Thoracic aorta (tissue), 2 donors: ENCODE data around the gene LRP1B. TPM values are rescaled to one million over a fixed set of nuclear protein-coding genes. Genes with fewer than 3 reads are reported as not detected.

Experiments
- ATAC-seq: fragments of 150-250 bp; one replicate; pipeline ENCODE4 v1.8.0; 2017; ENCODE audit warnings: low read depth; ENCODE audit not compliant: insufficient number of reproducible peaks, low FRiP score
- DNase-seq: peaks from one replicate; pipeline ENCODE4 v3.0.0-alpha.2; 2020; ENCODE audit warnings: low spot score
- H3K27ac ChIP-seq, 2 donors: fragments of 200-600 bp; sonication (generic); 1 replicate in 1 of 2; 2 replicates in 1 of 2; pipeline ENCODE4 v1.5.1; 2016; ENCODE audit warnings: mild to moderate bottlenecking in 2 of 2, moderate library complexity in 2 of 2
- H3K27me3 ChIP-seq: fragments of 200-600 bp; sonication (generic); replicated peaks from 2 replicates; pipeline ENCODE4 v1.6.0; 2016; ENCODE audit warnings: mild to moderate bottlenecking; ENCODE audit not compliant: insufficient read depth
- H3K36me3 ChIP-seq: fragments of 200-600 bp; sonication (generic); one replicate; pipeline ENCODE4 v1.5.1; 2016
- H3K4me1 ChIP-seq, 2 donors: fragments of 200-600 bp; sonication (generic); 1 replicate in 1 of 2; 2 replicates in 1 of 2; pipeline versions ENCODE4 v1.5.1 to v1.6.0; 2016; ENCODE audit warnings: low read depth in 2 of 2, mild to moderate bottlenecking in 1 of 2; ENCODE audit not compliant: control insufficient read depth in 1 of 2
- H3K4me3 ChIP-seq: fragments of 200-600 bp; sonication (generic); 2 replicates; pipeline ENCODE4 v1.5.1; 2016; ENCODE audit warnings: mild to moderate bottlenecking
- H3K9me3 ChIP-seq: fragments of 200-600 bp; sonication (generic); 2 replicates; pipeline ENCODE4 v1.5.1; 2016
- total RNA-seq, 2 donors: library from RNA; depleted of rRNA; stranded (reverse); fragments of >200 nt; gene quantifications; one replicate each; pipeline versions ENCODE4 v1.1.0 to v1.2.3, GENCODE V29; 2016
- TF ChIP-seq, protein P1 (sequence below): fragments of 200-600 bp; sonication (generic); IDR thresholded peaks from one replicate; pipeline ENCODE4 v1.5.1; 2019; ENCODE audit warnings: antibody characterized with exemption

LRP1B gene
- total RNA-seq, 2 donors from 2014 or later = 0.27 to 0.28 TPM

DNA sequence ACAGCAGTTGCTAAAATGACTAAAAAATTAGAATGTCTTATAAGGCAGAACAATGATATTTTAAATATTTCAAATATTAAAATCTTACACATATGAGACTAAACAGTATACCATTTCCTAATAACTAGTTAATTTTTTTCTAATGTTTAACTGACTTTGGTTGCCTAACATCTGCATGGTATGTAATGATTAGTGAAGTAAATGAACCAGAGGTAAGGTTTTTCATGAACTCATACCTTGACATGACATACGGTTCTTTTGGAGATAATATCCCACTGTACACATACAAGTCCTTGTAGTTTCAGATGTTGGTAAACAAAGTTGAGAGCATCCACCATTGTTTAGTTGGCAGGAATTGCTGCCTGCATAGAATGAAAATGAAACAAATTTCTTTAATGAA is 1360.2 kb downstream of the LRP1B start:
- no peak for DNase-seq
- Histone ChIP-seq H3K4me3 (no peak overlapping the region), H3K27me3 (no peaks in the 10 kb centered on the region), H3K36me3 (no peaks in the 10 kb centered on the region), H3K9me3 (no peaks in the 10 kb centered on the region), H3K27ac (no peak overlapping the region), H3K4me1 (no peaks in the 10 kb centered on the region)
- TF ChIP-seq, protein P1, sequence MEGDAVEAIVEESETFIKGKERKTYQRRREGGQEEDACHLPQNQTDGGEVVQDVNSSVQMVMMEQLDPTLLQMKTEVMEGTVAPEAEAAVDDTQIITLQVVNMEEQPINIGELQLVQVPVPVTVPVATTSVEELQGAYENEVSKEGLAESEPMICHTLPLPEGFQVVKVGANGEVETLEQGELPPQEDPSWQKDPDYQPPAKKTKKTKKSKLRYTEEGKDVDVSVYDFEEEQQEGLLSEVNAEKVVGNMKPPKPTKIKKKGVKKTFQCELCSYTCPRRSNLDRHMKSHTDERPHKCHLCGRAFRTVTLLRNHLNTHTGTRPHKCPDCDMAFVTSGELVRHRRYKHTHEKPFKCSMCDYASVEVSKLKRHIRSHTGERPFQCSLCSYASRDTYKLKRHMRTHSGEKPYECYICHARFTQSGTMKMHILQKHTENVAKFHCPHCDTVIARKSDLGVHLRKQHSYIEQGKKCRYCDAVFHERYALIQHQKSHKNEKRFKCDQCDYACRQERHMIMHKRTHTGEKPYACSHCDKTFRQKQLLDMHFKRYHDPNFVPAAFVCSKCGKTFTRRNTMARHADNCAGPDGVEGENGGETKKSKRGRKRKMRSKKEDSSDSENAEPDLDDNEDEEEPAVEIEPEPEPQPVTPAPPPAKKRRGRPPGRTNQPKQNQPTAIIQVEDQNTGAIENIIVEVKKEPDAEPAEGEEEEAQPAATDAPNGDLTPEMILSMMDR = no peak
- ATAC-seq = no peak

DNA sequence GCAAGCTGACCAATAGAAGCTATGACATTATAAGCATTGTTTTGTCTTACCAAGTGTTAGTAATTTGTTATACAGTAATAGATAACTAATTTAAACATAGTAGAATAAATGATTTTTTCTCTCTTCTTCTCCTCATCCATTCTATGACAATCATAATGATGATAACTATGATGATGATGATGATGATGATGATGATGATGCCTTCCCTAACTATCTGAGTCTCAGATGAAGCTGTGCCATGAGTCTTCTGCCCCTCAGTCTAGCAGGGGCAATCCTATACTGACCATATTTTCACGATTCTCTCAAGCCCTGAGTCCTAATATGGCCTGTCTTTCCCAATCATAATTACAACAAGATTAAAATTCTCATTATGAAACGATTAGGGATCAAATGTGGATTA is 1369.0 kb downstream of the LRP1B start:
- Histone ChIP-seq H3K4me3 (no peak overlapping the region), H3K4me1 (no peaks in the 10 kb centered on the region), H3K9me3 (no peaks in the 10 kb centered on the region), H3K27ac (no peak overlapping the region), H3K27me3 (no peaks in the 10 kb centered on the region), H3K36me3 (no peaks in the 10 kb centered on the region)
- ATAC-seq (no peak), DNase-seq (no peak)
- TF ChIP-seq, protein P1 = no peak

DNA sequence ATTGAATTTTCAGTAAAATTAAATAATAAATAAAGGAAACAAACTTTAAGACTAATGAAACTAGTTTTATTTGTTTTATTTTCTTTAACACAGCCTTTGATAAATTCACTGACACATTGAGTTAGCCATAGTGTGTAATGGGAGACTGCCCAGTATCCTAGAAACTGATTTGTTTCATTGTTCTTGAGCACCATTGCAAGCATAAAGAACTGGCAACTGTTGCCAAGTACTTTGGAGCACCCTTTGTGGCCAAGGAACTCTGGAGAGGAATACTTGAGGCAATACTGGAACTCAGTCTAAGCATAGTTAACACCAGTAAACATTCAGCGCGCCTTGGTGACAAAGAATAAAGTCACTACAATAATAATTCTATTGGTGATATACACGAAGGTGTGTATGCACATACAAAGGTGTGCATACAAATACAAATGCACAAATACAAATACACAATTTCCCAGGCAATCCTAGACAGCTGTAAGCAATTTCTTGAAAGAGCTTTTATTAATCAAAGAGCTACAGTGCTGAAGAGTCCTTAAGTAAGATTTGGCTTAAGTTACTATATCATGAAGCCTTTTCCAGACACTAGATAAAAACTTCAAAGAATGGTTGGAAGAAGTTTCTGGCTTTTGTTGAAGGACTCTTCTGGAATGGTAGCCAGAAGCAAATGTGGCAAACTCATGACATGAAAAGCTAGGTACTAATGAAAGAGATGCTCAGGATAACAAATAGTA is 1371.2 kb downstream of the LRP1B start:
- no peaks in the 10 kb centered on the region for H3K9me3 ChIP-seq
- no peak overlapping the region for H3K4me3 ChIP-seq
- ATAC-seq (no peak), DNase-seq (no peak)
- H3K36me3 ChIP-seq = no peaks in the 10 kb centered on the region
- TF ChIP-seq, protein P1 = no peak
- no peaks in the 10 kb centered on the region for H3K4me1 ChIP-seq
- no peak overlapping the region for H3K27ac ChIP-seq
- H3K27me3 ChIP-seq = no peaks in the 10 kb centered on the region

DNA sequence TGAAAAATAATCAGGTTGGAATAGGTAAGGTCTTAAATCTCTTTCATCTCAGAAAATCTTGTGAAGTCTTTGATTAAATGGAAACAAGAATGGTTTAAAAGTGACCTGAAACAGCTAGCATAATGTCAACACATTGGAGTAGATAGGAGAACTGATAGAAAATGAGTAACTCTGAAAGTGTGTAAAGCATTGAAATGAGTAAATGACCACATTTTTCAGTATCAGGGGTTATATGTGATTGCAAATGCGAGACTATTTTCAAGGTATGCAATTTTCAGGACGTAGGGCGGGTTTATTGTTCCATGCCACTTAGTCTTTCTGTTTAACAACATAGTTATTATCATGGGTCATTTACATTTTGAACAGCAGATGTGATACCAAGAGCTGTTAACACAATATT is 1383.2 kb downstream of the LRP1B start:
- no peak overlapping the region for H3K4me3 ChIP-seq
- H3K27ac ChIP-seq = no peak overlapping the region
- H3K9me3 ChIP-seq = no peaks in the 10 kb centered on the region
- DNase-seq = no peak
- no peaks in the 10 kb centered on the region for H3K4me1 ChIP-seq
- H3K27me3 ChIP-seq = no peaks in the 10 kb centered on the region
- TF ChIP-seq, protein P1 = no peak
- no peaks in the 10 kb centered on the region for H3K36me3 ChIP-seq
- no peak for ATAC-seq

DNA sequence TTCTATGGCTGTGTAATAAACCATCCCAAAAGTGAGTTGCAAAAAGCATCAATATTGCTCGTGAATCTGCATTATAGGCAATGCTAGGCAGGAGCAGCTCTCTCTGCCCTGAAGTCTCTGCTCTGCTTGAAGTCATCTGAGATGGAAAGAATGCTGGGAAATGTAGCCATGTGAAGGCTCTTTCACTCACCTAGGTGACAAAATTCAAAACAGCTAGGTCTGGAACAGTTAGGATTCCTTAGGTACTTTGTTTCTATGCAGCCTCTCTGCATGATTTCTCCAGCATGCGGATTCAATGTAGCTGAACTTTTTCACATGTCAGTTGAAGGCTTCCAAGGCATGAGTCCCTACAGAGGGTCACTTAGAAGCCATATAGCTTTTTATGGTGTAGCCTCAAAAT is 1383.7 kb downstream of the LRP1B start:
- no peaks in the 10 kb centered on the region for H3K27me3 ChIP-seq
- H3K4me1 ChIP-seq = no peaks in the 10 kb centered on the region
- TF ChIP-seq, protein P1 = no peak
- DNase-seq (no peak), ATAC-seq (no peak)
- H3K4me3 ChIP-seq = no peak overlapping the region
- H3K27ac ChIP-seq = no peak overlapping the region
- no peaks in the 10 kb centered on the region for H3K36me3 ChIP-seq
- no peaks in the 10 kb centered on the region for H3K9me3 ChIP-seq
